Measurements from ENCODE around the gene CPED1.
"Not testable (repeated sequence)": the region's sequence is repeated elsewhere in the genome, so short reads cannot be mapped to it uniquely, and the experiment has no call there.

The CPED1 gene

GRCh38 chr7:121103086-121103485 is 114.6 kb downstream of the CPED1 start:
- no peak for DNase-seq

- no peak for DNase-seq
Observed at GRCh38 chr7:121103579-121103978, 115.1 kb downstream of the CPED1 start.

GRCh38 chr7:121105262-121105661 is 116.8 kb downstream of the CPED1 start:
- DNase-seq, result no peak

- DNase-seq, result no peak
Observed at GRCh38 chr7:121107923-121108498, 119.5 kb downstream of the CPED1 start.

- no peak for DNase-seq
Observed at GRCh38 chr7:121109145-121109544, 120.6 kb downstream of the CPED1 start.

GRCh38 chr7:121113288-121113687 is 124.8 kb downstream of the CPED1 start:
- no peak for DNase-seq

- no peak for DNase-seq
Observed at GRCh38 chr7:121116396-121116795, 127.9 kb downstream of the CPED1 start.

GRCh38 chr7:121119047-121119446 is 130.5 kb downstream of the CPED1 start:
- DNase-seq, result no peak

GRCh38 chr7:121123032-121123431 is 134.5 kb downstream of the CPED1 start:
- no peak for DNase-seq

GRCh38 chr7:121125454-121125853 is 136.9 kb downstream of the CPED1 start:
- not testable (repeated sequence) for DNase-seq

GRCh38 chr7:121126201-121126600 is 137.7 kb downstream of the CPED1 start:
- no peak for DNase-seq

- DNase-seq, result no peak
Observed at GRCh38 chr7:121126801-121127534, 138.5 kb downstream of the CPED1 start.

- no peak for DNase-seq
Observed at GRCh38 chr7:121132940-121133339, 144.4 kb downstream of the CPED1 start.

- no peak for DNase-seq
Observed at GRCh38 chr7:121133444-121133843, 144.9 kb downstream of the CPED1 start.

GRCh38 chr7:121137580-121137979 is 149.1 kb downstream of the CPED1 start:
- no peak for DNase-seq

- no peak for DNase-seq
Observed at GRCh38 chr7:121138262-121138933, 149.9 kb downstream of the CPED1 start.

GRCh38 chr7:121139427-121139826 is 150.9 kb downstream of the CPED1 start:
- no peak for DNase-seq

GRCh38 chr7:121140790-121141189 is 152.3 kb downstream of the CPED1 start:
- DNase-seq, result no peak

GRCh38 chr7:121151774-121152221 is 163.3 kb downstream of the CPED1 start:
- no peak for DNase-seq

GRCh38 chr7:121153411-121153810 is 164.9 kb downstream of the CPED1 start:
- DNase-seq, result no peak

- DNase-seq, result no peak
Observed at GRCh38 chr7:121153995-121154394, 165.5 kb downstream of the CPED1 start.

- DNase-seq, result no peak
Observed at GRCh38 chr7:121156825-121157224, 168.3 kb downstream of the CPED1 start.

GRCh38 chr7:121157341-121157751 is 168.8 kb downstream of the CPED1 start:
- DNase-seq, result no peak
